Fibroblast of villous mesenchyme (primary cell): ENCODE measurements around the gene GEN1. TPM values are rescaled to one million over a fixed set of nuclear protein-coding genes. Genes with fewer than 3 reads are reported as not detected.

ENCODE experiments used
- DNase-seq: peaks from one replicate; pipeline ENCODE4 v3.0.0-alpha.2; 2010; ENCODE audit warnings: low read depth
- H3K4me3 ChIP-seq: 2 replicates; pipeline ENCODE4 v1.5.1; 2011; ENCODE audit warnings: low read depth, mild to moderate bottlenecking, low read length
- CTCF ChIP-seq: IDR thresholded peaks from 2 replicates; pipeline ENCODE4 v1.5.1; 2012; ENCODE audit warnings: low read depth, mild to moderate bottlenecking, low read length; ENCODE audit not compliant: insufficient read depth
- total RNA-seq: library from RNA; depleted of rRNA; stranded (reverse); fragments of >200 nt; gene quantifications from 2 replicates; pipeline ENCODE4 v1.2.3, GENCODE V29; 2012

Gene GEN1
- total RNA-seq, 1 donor = 18.6 TPM

GRCh38 chr2:17781482-17781881 lies 27.5 kb downstream of the GEN1 start:
- TF ChIP-seq CTCF = no peak
- H3K4me3 ChIP-seq = no peak overlapping the region

GRCh38 chr2:17786727-17787126 lies 32.8 kb downstream of the GEN1 start:
- TF ChIP-seq CTCF = no peak
- H3K4me3 ChIP-seq = no peak overlapping the region
- no peak for DNase-seq

More at GRCh38 chr2:17781482-17781881, 27.5 kb downstream of the GEN1 start:
- no peak for DNase-seq

- DNase-seq = peak; percentile 12
- H3K4me3 ChIP-seq = no peak overlapping the region
- TF ChIP-seq CTCF = no peak
These were observed 34.8 kb downstream of the GEN1 start for GRCh38 chr2:17788773-17789172.

GRCh38 chr2:17790536-17790935 lies 36.6 kb downstream of the GEN1 start:
- H3K4me3 ChIP-seq = no peak overlapping the region
- TF ChIP-seq CTCF = no peak
- DNase-seq = no peak

- TF ChIP-seq CTCF = no peak
- H3K4me3 ChIP-seq = no peak overlapping the region
These were observed 37.3 kb downstream of the GEN1 start for GRCh38 chr2:17791121-17791816.

GRCh38 chr2:17791817-17792130 lies 37.8 kb downstream of the GEN1 start:
- H3K4me3 ChIP-seq = no peak overlapping the region
- DNase-seq = no peak
- TF ChIP-seq CTCF = no peak

More at GRCh38 chr2:17791121-17791816, 37.3 kb downstream of the GEN1 start:
- peak; percentile 92 for DNase-seq

- DNase-seq = peak; percentile 44
- TF ChIP-seq CTCF = no peak
- no peak overlapping the region for H3K4me3 ChIP-seq
These were observed 38.6 kb downstream of the GEN1 start for GRCh38 chr2:17792515-17792914.
